Measurements from ENCODE around the gene CELF5.

The CELF5 gene

DNA sequence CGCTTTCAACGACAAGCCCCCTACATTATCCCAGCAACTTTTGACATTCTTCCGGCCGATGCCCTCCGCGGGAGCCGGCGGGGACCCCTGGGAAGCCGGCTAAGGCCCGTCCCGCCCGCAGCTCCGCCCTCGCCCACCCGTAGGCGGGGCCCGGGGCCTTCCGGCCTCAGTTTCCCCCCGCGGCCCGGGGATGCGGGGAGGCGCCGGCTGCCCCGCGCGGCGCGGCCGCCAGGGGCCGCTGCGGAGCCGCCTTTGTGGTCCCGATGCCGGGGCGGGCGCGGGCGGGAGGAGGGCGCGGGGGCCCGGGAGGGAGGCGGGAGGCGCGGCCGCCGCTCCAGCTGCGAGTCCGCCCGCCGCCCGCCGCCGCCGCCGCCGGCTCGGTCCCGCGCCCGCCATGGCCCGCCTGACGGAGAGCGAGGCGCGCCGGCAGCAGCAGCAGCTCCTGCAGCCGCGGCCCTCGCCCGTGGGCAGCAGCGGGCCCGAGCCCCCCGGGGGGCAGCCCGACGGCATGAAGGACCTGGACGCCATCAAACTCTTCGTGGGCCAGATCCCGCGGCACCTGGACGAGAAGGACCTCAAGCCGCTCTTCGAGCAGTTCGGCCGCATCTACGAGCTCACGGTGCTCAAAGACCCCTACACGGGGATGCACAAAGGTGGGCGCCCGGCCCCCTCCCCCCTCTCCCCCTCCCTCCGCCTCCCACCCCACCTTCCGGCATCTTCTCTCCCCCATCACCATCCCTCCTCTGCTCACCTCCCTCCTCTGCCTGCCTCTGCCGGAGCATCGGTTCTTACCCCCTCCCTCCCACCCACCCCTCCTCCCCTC is at the start of gene CELF5:
Gene CELF5 (plus strand): TSS at position 316 of the 823 bp plus-strand sequence. CDS start 79 bp downstream, at position 395.
- DNase-seq (ENCODE audit: low read depth in 3 of 3, low spot score in 1 of 3): peak in 2 of 3 donors; percentile 28 to 53

DNA sequence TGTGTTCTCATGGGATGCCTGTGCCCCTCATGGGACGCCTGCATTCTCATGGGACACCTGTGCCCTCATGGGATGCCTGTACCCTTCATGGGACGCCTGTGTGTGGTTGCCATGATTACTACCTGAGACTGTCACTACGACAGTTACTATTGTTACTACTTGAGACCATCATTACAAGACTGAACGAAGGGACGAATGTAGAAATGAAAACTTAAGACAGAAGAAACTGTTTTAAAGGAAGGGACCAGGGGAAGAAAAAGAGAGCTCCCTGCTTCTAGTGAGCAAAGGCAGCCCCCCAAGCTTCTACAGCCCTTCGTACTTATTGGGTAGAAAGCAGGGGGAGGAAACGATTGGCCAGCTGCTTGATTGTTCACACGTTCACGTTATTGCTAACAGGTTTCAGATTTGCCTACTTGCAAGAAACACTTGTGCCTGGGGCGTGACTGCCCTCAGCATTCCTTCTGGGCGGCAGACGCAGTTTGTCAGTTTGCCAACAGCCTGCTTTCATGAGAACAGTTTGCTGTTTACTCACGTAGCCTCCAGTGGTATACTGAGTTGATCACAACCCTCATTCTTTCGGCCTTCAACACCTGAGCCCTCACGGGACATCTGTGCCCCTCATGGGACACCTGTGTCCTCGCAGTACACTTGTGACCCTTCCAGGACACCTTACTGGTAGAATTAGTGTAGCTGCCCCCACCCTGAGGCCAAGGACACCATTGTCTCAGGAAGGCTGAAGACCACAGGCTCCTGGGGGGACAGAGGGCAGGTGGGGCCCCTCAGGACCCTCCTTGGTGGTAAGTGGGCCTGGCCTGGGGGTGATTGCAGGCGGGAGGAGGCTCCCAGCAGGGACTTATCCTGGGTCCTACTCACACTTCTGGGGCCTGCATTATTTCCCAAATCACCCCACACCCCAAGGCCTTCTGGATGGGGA is 48.4 kb upstream of the CELF5 start:
- no peak for DNase-seq (ENCODE audit: low read depth in 3 of 3, low spot score in 1 of 3)

DNA sequence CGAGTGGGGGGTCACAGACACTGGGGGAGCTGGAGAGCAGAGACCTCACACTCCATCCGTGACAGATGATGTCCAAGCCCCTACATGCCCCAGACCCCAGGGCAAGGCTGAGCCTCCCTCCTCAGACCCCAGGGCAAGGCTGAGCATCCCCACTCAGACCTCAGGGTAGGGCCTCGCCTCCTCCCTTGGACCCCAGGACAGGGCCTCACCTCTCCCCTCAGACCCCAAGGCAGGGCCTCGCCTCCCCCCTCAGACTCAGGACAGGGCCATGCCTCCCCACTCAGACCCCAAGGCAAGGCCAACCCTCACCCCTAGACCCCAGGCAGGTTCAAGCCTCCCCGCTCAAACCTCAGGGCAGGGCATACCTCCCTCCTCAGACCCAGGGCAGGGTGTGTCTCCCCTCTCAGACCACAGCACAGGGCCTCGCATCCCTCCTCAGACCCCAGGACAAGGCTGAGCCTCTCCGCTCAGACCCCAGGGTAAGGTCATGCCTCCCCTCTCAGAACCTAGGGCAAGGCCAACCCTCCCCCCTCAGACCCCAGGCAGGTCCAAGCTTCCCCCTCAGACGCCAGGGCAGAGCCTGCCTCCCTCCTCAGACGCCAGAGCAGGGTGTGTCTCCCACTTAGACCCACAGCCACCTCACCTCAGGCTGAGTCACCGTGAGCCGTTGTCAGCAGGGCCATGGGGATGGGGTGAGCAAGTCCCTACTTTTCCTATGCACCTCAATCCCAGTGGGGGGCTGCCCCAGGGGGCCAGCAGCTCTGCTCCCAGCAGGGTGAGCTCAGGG is 47.6 kb upstream of the CELF5 start:
- peak; percentile 49 to 52 (median 49) for DNase-seq (ENCODE audit: low read depth in 3 of 3, low spot score in 1 of 3)

DNA sequence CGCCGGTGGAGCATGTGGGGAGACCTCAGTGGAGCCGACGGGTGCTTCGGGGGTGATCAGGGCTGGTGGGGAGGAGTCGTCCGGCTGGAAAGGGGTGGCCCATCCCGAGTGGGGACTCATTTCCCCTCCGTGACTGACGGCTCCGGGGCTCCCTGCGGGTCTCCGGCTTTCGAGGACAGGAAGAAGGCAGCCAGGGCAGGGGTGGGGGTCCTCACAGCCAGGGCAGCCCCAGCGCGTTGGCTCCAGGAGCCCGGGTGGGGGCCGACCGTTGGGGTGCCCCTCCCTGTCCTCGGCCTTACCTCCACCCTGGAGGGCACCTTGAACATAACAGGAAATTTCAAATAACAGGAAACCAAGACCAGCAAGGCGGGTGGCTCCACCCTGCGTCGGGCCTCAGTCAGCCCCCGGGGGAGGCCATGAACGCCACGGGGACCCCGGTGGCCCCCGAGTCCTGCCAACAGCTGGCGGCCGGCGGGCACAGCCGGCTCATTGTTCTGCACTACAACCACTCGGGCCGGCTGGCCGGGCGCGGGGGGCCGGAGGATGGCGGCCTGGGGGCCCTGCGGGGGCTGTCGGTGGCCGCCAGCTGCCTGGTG is 46.0 kb upstream of the CELF5 start, which contains the start of gene S1PR4:
Gene S1PR4 (plus strand): TSS at position 393 of the 596 bp plus-strand sequence. CDS start 24 bp downstream, at position 417.
- peak; percentile 40 to 51 (median 46) for DNase-seq (ENCODE audit: low read depth in 3 of 3, low spot score in 1 of 3)

DNA sequence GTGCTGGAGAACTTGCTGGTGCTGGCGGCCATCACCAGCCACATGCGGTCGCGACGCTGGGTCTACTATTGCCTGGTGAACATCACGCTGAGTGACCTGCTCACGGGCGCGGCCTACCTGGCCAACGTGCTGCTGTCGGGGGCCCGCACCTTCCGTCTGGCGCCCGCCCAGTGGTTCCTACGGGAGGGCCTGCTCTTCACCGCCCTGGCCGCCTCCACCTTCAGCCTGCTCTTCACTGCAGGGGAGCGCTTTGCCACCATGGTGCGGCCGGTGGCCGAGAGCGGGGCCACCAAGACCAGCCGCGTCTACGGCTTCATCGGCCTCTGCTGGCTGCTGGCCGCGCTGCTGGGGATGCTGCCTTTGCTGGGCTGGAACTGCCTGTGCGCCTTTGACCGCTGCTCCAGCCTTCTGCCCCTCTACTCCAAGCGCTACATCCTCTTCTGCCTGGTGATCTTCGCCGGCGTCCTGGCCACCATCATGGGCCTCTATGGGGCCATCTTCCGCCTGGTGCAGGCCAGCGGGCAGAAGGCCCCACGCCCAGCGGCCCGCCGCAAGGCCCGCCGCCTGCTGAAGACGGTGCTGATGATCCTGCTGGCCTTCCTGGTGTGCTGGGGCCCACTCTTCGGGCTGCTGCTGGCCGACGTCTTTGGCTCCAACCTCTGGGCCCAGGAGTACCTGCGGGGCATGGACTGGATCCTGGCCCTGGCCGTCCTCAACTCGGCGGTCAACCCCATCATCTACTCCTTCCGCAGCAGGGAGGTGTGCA is 45.3 kb upstream of the CELF5 start:
- peak in 1 of 3 donors; percentile 23 for DNase-seq (ENCODE audit: low read depth in 3 of 3, low spot score in 1 of 3)

DNA sequence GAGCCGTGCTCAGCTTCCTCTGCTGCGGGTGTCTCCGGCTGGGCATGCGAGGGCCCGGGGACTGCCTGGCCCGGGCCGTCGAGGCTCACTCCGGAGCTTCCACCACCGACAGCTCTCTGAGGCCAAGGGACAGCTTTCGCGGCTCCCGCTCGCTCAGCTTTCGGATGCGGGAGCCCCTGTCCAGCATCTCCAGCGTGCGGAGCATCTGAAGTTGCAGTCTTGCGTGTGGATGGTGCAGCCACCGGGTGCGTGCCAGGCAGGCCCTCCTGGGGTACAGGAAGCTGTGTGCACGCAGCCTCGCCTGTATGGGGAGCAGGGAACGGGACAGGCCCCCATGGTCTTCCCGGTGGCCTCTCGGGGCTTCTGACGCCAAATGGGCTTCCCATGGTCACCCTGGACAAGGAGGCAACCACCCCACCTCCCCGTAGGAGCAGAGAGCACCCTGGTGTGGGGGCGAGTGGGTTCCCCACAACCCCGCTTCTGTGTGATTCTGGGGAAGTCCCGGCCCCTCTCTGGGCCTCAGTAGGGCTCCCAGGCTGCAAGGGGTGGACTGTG is 44.6 kb upstream of the CELF5 start:
- peak in 1 of 3 donors; percentile 35 for DNase-seq (ENCODE audit: low read depth in 3 of 3, low spot score in 1 of 3)

DNA sequence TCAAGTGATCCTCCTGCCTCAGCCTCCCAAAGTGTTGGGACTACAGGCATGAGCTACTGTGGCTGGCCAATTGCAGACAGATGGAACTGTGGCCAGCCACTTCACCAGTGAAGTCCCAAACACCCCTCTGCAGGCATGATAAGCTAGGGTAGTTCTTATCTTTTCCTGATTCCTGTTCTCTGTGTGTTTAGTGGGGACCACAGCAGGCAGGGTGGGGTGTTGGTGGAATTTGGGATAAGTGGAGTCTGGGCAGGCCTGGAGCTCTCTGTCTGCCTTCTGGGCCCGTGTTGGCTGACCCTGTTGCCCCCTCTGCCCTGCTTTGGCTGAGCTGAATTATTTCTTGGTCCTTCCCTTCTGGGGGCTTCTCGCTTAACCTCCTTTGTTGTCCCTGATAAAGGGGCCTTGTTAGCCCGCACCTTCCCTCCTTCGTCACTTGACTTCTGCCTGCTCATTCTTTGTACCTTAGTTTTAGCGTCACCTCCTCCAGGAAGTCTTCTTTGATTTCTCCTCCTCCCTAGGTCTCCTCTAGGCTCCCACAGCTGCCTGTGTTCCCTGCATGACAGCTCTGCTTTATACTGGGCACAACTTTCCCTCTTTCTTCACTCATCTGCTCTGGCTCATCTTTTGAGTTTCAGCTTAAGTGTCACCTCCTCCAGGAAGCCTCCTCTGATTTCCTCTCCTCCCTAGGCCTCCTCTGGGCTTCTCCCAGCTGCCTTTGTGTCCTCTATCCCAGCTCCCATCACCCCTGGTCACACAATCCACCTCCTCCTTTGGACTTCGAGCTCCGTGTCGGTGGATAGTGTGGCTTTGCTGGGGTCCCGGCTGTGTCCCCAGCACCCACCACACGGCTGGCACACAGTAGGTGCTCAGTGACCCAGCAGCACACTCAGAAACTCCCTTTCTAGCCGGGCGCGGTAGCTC is 40.5 kb upstream of the CELF5 start:
- DNase-seq (ENCODE audit: low read depth in 3 of 3, low spot score in 1 of 3): no peak

DNA sequence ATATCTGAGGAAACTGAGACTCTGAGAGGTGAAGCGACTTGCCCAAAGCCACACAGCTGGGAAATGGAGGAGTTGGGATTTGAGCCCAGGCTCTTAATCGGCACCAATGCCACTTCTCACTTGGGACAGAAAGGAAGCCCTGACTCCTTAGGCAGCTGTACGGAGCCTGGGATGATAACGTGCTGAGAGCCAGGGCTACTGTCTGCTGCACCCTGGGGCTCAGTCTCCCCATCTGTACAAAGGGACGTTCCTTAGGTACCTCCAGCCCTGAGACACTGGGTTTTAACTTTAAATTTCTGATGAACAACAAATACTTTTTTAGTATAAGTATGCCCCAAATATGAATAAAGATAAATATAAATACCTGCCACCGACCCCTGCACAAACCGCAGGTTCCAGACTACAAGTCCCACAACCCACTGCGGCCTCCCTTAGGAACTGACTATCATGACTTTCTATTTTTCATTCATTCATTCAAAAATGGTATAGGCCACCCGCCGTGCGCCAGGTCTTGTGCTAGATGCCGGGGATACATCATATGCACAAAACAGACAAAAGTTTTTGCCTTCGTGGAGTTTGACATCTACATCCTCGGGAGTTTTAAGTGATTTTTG is 39.5 kb upstream of the CELF5 start:
- peak in 2 of 3 donors; percentile 34 to 49 for DNase-seq (ENCODE audit: low read depth in 3 of 3, low spot score in 1 of 3)

DNA sequence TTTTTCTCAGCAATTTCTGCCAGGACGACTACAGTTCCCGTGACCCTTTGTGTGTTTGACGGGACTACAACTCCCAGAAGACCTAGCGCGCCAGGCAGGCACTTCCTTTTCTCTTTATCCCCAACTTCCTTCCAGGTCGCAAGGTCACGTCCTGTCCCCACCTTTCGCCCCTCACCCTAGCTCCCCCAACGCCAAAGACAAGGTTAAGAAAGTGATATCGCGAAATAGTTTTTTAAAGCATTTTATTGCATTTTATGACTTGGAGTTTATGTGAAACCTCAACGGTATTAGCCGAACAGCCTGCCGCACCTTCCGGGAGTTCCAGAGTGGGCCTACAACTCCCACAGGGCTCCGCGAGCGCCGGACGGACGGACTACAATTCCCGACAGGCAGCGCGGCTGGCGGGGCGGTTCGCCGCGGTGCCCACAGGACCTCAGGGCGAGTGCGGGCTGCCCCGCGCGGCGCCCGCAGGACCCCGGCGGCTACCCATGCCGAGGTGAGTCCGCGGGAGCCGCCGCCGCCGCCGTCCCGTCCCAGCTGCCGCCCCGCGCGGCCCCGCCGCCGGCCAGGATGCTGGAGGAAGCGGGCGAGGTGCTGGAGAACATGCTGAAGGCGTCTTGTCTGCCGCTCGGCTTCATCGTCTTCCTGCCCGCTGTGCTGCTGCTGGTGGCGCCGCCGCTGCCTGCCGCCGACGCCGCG is 38.9 kb upstream of the CELF5 start, which contains the start of gene NCLN:
Gene NCLN (plus strand): TSS at position 470 of the 699 bp plus-strand sequence. CDS start 101 bp downstream, at position 571.
- DNase-seq (ENCODE audit: low read depth in 3 of 3, low spot score in 1 of 3): peak; percentile 84 to 89 (median 87)

DNA sequence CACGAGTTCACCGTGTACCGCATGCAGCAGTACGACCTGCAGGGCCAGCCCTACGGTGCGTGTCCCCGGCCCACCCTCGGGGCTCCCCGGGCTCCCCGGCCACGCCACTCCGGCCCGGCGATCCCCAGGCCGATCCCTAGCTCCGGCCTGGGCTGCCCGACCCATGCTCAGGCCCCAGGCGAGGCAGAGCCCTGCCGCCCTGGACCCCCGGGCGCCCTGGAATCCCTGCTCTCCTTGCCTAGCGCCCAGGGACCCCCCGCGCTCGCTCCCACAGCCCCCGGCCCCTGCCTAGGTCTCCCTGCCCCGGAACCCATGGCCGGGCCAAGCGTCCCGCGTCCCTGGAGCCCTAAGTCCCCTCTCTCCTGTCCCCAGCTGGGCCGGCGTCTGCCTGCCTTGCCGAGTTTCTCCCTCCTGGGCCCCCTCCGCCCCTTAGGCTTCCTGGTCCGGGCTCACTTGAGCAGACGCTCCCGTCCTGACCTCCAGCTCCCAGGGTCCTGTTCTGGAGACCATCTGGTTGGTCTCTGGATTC is 38.2 kb upstream of the CELF5 start:
- DNase-seq (ENCODE audit: low read depth in 3 of 3, low spot score in 1 of 3): no peak

DNA sequence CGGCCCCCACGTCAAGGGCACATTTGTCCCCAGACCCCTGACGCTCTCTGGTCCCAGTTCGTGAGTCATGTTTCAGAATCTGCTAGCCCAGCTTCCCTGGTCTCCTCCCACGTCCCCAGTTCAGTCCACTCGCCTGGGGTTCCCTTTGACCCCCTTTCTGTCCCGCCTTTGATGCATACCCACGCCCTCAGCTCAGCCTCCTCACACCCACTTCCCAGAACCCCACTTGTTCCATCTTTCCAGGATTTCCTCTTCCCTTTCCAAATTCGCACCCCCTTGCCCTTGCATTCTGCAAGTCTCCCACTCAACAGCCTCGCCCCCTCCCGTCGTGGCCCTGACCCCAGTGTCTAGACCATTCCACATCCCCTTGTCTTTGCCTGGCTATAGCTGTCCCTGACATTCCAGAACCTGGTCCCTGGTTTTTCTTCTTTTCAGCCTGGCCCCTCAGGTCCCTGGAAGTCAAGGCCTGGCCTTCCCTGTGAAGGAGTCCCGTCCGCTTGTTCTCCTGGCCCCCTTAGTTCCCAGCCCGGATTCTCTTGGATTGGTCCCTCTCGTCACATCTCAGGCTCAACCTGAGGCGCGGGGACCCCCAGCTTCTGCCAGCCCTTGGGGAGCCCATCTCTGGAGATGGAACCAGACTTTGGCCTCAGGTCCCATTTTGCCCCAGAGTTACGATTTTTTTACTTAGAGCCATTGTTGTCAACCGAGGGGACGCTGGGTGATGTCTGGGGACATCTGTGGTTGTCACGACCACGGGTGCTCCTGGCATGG is 37.4 kb upstream of the CELF5 start:
- DNase-seq (ENCODE audit: low read depth in 3 of 3, low spot score in 1 of 3): no peak

DNA sequence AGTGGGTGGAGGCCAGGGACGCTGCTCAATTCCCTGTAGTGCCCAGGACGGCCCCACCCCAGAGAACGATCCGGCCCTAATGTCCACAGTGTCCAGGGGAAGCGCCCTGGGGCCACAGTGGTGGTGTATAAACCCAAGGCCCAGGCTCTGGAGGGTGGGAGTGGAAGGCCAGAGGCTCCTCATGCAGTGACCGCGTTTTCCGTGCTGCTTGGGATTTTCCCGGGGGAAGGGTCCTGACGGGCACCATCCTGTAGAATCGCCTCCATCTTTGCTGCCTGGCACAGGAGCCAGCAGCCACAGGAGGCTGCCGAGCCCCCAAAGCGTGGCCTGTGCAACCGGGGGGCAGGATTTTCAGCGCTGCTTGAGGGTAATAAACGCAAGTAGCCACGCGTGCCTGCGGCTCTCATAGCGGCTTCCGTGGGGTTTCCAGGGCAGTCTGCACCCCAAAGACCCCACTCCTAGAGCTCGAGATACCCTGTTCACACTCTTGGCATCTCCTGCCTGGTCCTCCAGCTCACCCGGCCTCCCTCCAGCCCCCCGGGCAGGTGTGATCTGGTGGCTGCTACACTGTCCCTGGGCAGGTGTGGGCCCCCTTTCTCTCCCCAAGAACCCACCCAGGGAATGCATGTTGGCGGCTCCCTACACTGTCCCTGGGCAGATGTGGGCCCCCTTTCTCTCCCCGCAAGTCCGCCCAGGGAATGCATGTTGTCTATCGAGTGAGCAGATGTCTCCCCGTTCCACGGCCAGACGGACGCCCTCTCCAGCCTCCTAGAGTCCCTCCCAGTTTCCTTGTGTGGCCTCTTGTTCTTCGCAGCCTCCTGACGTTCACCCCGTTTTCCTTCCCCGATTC is 36.6 kb upstream of the CELF5 start:
- DNase-seq (ENCODE audit: low read depth in 3 of 3, low spot score in 1 of 3): no peak

DNA sequence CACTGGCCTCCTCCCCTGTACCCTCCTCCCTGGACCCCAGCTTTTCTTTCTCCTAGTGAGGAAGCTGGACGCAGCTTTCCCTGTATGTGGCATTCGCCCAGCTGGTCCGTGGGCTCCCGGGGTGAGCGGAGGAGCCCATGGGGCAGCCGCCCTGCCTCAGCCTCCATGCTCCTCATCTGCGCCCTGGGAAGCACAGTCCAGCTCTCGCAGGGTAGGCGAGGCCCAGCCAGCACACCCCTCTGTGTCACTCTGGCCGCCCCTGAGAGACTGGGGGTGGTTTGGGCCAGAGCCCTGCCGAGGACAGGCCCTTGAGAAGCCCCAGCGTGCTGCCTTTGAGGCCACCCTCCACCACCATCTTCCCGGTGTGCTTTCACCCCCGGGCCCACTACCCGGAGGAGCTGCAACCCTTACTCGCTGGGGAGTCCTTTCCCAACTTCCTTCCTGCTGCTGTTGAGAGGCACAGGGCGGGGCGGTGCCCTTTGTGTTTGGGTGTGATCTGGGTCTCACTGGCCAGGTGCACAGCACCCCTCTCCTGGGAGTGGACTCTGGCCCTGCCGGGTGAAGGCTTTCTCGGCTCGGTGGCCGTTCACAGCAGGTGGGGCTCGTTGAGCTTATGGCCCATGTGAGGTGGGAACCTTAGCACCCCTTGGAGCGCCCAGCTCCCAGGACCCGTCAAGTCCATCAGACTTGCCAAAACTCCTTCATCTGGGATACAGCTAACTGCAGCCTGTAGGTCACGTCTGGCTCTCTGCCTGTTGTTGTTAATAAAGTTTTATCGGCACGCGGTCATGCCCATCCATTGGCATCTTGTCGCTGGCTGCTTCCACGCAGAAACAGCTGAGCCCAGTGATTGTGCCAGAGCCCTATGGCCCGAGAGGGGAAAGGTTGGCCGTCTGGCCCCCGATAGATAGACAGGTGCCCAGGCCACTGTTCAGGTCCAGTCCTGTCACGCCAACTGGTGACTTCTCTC is 35.5 kb upstream of the CELF5 start:
- no peak for DNase-seq (ENCODE audit: low read depth in 3 of 3, low spot score in 1 of 3)
